ENCODE measurements around the gene CADPS2. TPM values are rescaled to one million over a fixed set of nuclear protein-coding genes. Genes with fewer than 3 reads are reported as not detected.

CADPS2 gene
- total RNA-seq, 2 experiments from 2014 or later: not detected

GRCh38 chr7:122881324-122881723 is 4.9 kb downstream of the CADPS2 start:
- TF ChIP-seq CTCF (IDR thresholded peaks at IDR 0.05): no peak
- Mint-ChIP-seq H3K9me3 (no peaks in the 10 kb centered on the region), H3K27me3 (peaks cover 20% of the 10 kb centered on the region), H3K27ac (no peak overlapping the region), H3K36me3 (ENCODE audit: low read depth) (no peaks in the 10 kb centered on the region), H3K4me1 (ENCODE audit: low read depth) (peaks cover 1% of the 10 kb centered on the region), H3K4me3 (no peak overlapping the region)
- POLR2A ChIA-PET: no interaction called here
- CTCF ChIA-PET: no interaction called here
- intact Hi-C loops (cut with micrococcal nuclease): no loop called here
- ATAC-seq: no peak
- DNase-seq: no peak

GRCh38 chr7:122869260-122869659 is 17.0 kb downstream of the CADPS2 start:
- H3K27me3 Mint-ChIP-seq: no peaks in the 10 kb centered on the region

GRCh38 chr7:122867471-122867980 is 18.7 kb downstream of the CADPS2 start:
- no peaks in the 10 kb centered on the region for H3K27me3 Mint-ChIP-seq
- CTCF ChIA-PET: interaction anchor here (1.8 kb wide), 1 partner anchor 20 kb away, joined by 4 read pairs; no protein-coding TSS in a partner anchor
- ATAC-seq (no peak), DNase-seq (no peak)
- no peak overlapping the region for H3K27ac Mint-ChIP-seq
- no peaks in the 10 kb centered on the region for H3K4me1 Mint-ChIP-seq (ENCODE audit: low read depth)
- H3K9me3 Mint-ChIP-seq: peaks cover 10% of the 10 kb centered on the region
- no peak for TF ChIP-seq CTCF (IDR thresholded peaks at IDR 0.05)
- POLR2A ChIA-PET: no interaction called here
- no peak overlapping the region for H3K4me3 Mint-ChIP-seq
- no peaks in the 10 kb centered on the region for H3K36me3 Mint-ChIP-seq (ENCODE audit: low read depth)
- intact Hi-C loops (cut with micrococcal nuclease): no loop called here

More at GRCh38 chr7:122869260-122869659, 17.0 kb downstream of the CADPS2 start:
- H3K4me3 Mint-ChIP-seq: no peak overlapping the region
- H3K9me3 Mint-ChIP-seq: peaks cover 10% of the 10 kb centered on the region
- H3K4me1 Mint-ChIP-seq (ENCODE audit: low read depth): no peaks in the 10 kb centered on the region
- no peak for ATAC-seq
- TF ChIP-seq CTCF (IDR thresholded peaks at IDR 0.05): no peak
- CTCF ChIA-PET: interaction anchor here (1.8 kb wide), 1 partner anchor 22 kb away, joined by 4 read pairs; no protein-coding TSS in a partner anchor
- H3K36me3 Mint-ChIP-seq (ENCODE audit: low read depth): no peaks in the 10 kb centered on the region
- intact Hi-C loops (cut with micrococcal nuclease): no loop called here
- no peak for DNase-seq
- POLR2A ChIA-PET: no interaction called here
- no peak overlapping the region for H3K27ac Mint-ChIP-seq

GRCh38 chr7:122864838-122865237 is 21.4 kb downstream of the CADPS2 start:
- POLR2A ChIA-PET: no interaction called here
- DNase-seq (no peak), ATAC-seq (no peak)
- TF ChIP-seq CTCF (IDR thresholded peaks at IDR 0.05): no peak
- H3K4me1 Mint-ChIP-seq (ENCODE audit: low read depth): no peaks in the 10 kb centered on the region
- no peaks in the 10 kb centered on the region for H3K36me3 Mint-ChIP-seq (ENCODE audit: low read depth)
- intact Hi-C loops (cut with micrococcal nuclease): no loop called here
- H3K9me3 Mint-ChIP-seq: peaks cover 11% of the 10 kb centered on the region
- no peak overlapping the region for H3K4me3 Mint-ChIP-seq
- no peak overlapping the region for H3K27ac Mint-ChIP-seq
- CTCF ChIA-PET: no interaction called here
- H3K27me3 Mint-ChIP-seq: no peaks in the 10 kb centered on the region

- ChIA-PET POLR2A (no interaction called here), CTCF (no interaction called here)
- H3K4me3 Mint-ChIP-seq: no peak overlapping the region
- H3K9me3 Mint-ChIP-seq: peaks cover 11% of the 10 kb centered on the region
- H3K27ac Mint-ChIP-seq: no peak overlapping the region
- DNase-seq: no peak
- no peaks in the 10 kb centered on the region for H3K27me3 Mint-ChIP-seq
- no peak for ATAC-seq
- no peaks in the 10 kb centered on the region for H3K36me3 Mint-ChIP-seq (ENCODE audit: low read depth)
- no peaks in the 10 kb centered on the region for H3K4me1 Mint-ChIP-seq (ENCODE audit: low read depth)
- TF ChIP-seq CTCF (IDR thresholded peaks at IDR 0.05): no peak
- intact Hi-C loops (cut with micrococcal nuclease): no loop called here
These were observed 22.2 kb downstream of the CADPS2 start for GRCh38 chr7:122864016-122864415.

All from activated CD8-positive, alpha-beta T cell treated with anti-CD3 and anti-CD28 coated beads for 36 hours (primary cell).